ENCODE data around the gene CTSL.

CTSL gene

GRCh38 chr9:87714819-87715218 lies 11.1 kb upstream of the CTSL start:
- no peak for TF ChIP-seq ZFX (IDR thresholded peaks at IDR 0.05; ENCODE audit: borderline replicate concordance)
- no peak for TF ChIP-seq CTCF (IDR thresholded peaks at IDR 0.05)
- no peak overlapping the region for H3K27ac ChIP-seq

GRCh38 chr9:87716141-87716540 lies 9.8 kb upstream of the CTSL start:
- TF ChIP-seq CTCF (IDR thresholded peaks at IDR 0.05) = no peak
- TF ChIP-seq ZFX (IDR thresholded peaks at IDR 0.05; ENCODE audit: borderline replicate concordance) = no peak
- no peak overlapping the region for H3K27ac ChIP-seq

- TF ChIP-seq ZFX (IDR thresholded peaks at IDR 0.05; ENCODE audit: borderline replicate concordance) (no peak), CTCF (IDR thresholded peaks at IDR 0.05) (no peak)
- no peak overlapping the region for H3K27ac ChIP-seq
These were observed 8.5 kb upstream of the CTSL start for GRCh38 chr9:87717456-87717855.

- no peak overlapping the region for H3K27ac ChIP-seq
- TF ChIP-seq ZFX (IDR thresholded peaks at IDR 0.05; ENCODE audit: borderline replicate concordance) (no peak), CTCF (IDR thresholded peaks at IDR 0.05) (no peak)
These were observed 7.7 kb upstream of the CTSL start for GRCh38 chr9:87718231-87718630.

- TF ChIP-seq CTCF (IDR thresholded peaks at IDR 0.05) = no peak
- TF ChIP-seq ZFX (IDR thresholded peaks at IDR 0.05; ENCODE audit: borderline replicate concordance) = no peak
- no peak overlapping the region for H3K27ac ChIP-seq
These were observed 6.9 kb upstream of the CTSL start for GRCh38 chr9:87718852-87719612.

- TF ChIP-seq CTCF (IDR thresholded peaks at IDR 0.05) (no peak), ZFX (IDR thresholded peaks at IDR 0.05; ENCODE audit: borderline replicate concordance) (no peak)
These were observed 5.7 kb upstream of the CTSL start for GRCh38 chr9:87720173-87720572.

GRCh38 chr9:87722393-87723088 lies 3.4 kb upstream of the CTSL start:
- TF ChIP-seq CTCF (IDR thresholded peaks at IDR 0.05) = no peak
- no peak for TF ChIP-seq ZFX (IDR thresholded peaks at IDR 0.05; ENCODE audit: borderline replicate concordance)
- no peak overlapping the region for H3K27ac ChIP-seq

More at GRCh38 chr9:87720173-87720572, 5.7 kb upstream of the CTSL start:
- no peak overlapping the region for H3K27ac ChIP-seq

All from 22Rv1 (cell line).